Loucy (cell line): ENCODE data around the gene AUH.

Experiments
- H2AFZ ChIP-seq: fragments of 200-600 bp; sonication (generic); 2 replicates; pipeline ENCODE4 v1.6.0; 2016; ENCODE audit warnings: antibody characterized with exemption, mild to moderate bottlenecking, low read length, moderate library complexity
- H3F3A ChIP-seq: fragments of 200-600 bp; 2 replicates; pipeline ENCODE4 v1.6.0; 2016; ENCODE audit warnings: antibody characterized with exemption, low read depth, mild to moderate bottlenecking
- H3K27me3 ChIP-seq: fragments of 200-600 bp; sonication (generic); 2 replicates; pipeline ENCODE4 v1.6.1; 2014; ENCODE audit warnings: low read length, mild to moderate bottlenecking; ENCODE audit not compliant: insufficient read depth, poor library complexity, severe bottlenecking
- H3K36me3 ChIP-seq: fragments of 200-600 bp; sonication (generic); 2 replicates; pipeline ENCODE4 v1.6.1; 2016; ENCODE audit warnings: low read length; ENCODE audit not compliant: insufficient read depth
- H3K4me1 ChIP-seq: fragments of 200-600 bp; sonication (generic); 2 replicates; pipeline ENCODE4 v1.5.1; 2014; ENCODE audit warnings: low read length, mild to moderate bottlenecking; ENCODE audit not compliant: insufficient read depth, poor library complexity, severe bottlenecking
- H3K4me2 ChIP-seq: fragments of 200-600 bp; sonication (generic); 2 replicates; pipeline ENCODE4 v1.6.0; 2014; ENCODE audit warnings: antibody characterized with exemption, low read length, low read depth, mild to moderate bottlenecking; ENCODE audit not compliant: poor library complexity, severe bottlenecking
- H3K4me3 ChIP-seq: fragments of 200-600 bp; sonication (generic); 2 replicates; pipeline ENCODE4 v1.5.1; 2014; ENCODE audit warnings: low read length, mild to moderate bottlenecking, mixed read lengths; ENCODE audit not compliant: poor library complexity, severe bottlenecking
- H3K79me2 ChIP-seq: fragments of 200-600 bp; sonication (generic); 2 replicates; pipeline ENCODE4 v1.6.1; 2014; ENCODE audit warnings: low read length; ENCODE audit not compliant: insufficient read depth
- H3K9ac ChIP-seq: fragments of 200-600 bp; sonication (generic); 2 replicates; pipeline ENCODE4 v1.6.0; 2014; ENCODE audit warnings: mild to moderate bottlenecking, low read depth, low read length, moderate library complexity; ENCODE audit not compliant: poor library complexity, severe bottlenecking
- H3K9me2 ChIP-seq: fragments of 200-600 bp; sonication (generic); replicated peaks from 2 replicates; pipeline ENCODE4 v1.6.1; 2016; ENCODE audit warnings: low read depth, low read length, mixed read lengths
- H3K9me3 ChIP-seq: fragments of 200-600 bp; sonication (generic); 2 replicates; pipeline ENCODE4 v1.6.1; 2014; ENCODE audit warnings: mild to moderate bottlenecking, antibody characterized with exemption, low read length, low read depth; ENCODE audit not compliant: insufficient read depth
- H4K20me1 ChIP-seq: fragments of 200-600 bp; sonication (generic); 2 replicates; pipeline ENCODE4 v1.6.0; 2014; ENCODE audit warnings: antibody characterized with exemption, low read length, mild to moderate bottlenecking; ENCODE audit not compliant: insufficient read depth, poor library complexity, severe bottlenecking
- CTCF ChIP-seq: fragments of 200-600 bp; sonication (generic); conservative IDR thresholded peaks from 2 replicates; pipeline ENCODE4 v1.5.1; 2014; ENCODE audit warnings: mild to moderate bottlenecking, antibody characterized with exemption, low read length
- EZH2phosphoT487 ChIP-seq: fragments of 200-600 bp; IDR thresholded peaks from 2 replicates; pipeline ENCODE4 v1.6.1; 2018; ENCODE audit warnings: antibody characterized with exemption, mild to moderate bottlenecking, moderate library complexity, borderline replicate concordance

Gene AUH

GRCh38 chr9:91361291-91362050, at the start of gene AUH:
Gene AUH (minus strand): TSS chr9:91361918. CDS start chr9:91361889, 29 bp downstream.
- peaks cover 50% of the 10 kb centered on the region for H3K79me2 ChIP-seq
- H3F3A ChIP-seq: no peaks in the 10 kb centered on the region
- peak within 1 kb of the TSS; percentile 99 for H2AFZ ChIP-seq
- H3K9me3 ChIP-seq: peaks cover 5% of the 10 kb centered on the region; the same call in 1 of the 2 replicates
- H3K9me2 ChIP-seq: no peaks in the 10 kb centered on the region
- H3K9ac ChIP-seq: peak within 1 kb of the TSS; percentile 74
- no peaks in the 10 kb centered on the region for H3K27me3 ChIP-seq
- TF ChIP-seq CTCF: no peak
- no peak for TF ChIP-seq EZH2phosphoT487
- H4K20me1 ChIP-seq: peaks cover 37% of the 10 kb centered on the region
- no peaks in the 10 kb centered on the region for H3K36me3 ChIP-seq
- H3K4me2 ChIP-seq: peak within 1 kb of the TSS; percentile 91
- peaks cover 45% of the 10 kb centered on the region for H3K4me1 ChIP-seq
- peak within 1 kb of the TSS; percentile 84 for H3K4me3 ChIP-seq

GRCh38 chr9:91411096-91411771, 49.5 kb upstream of the AUH start:
- Histone ChIP-seq H3K9ac (peak overlapping the region; percentile 10), H4K20me1 (peaks cover 74% of the 10 kb centered on the region), H3K4me2 (peak overlapping the region; percentile 70), H3K36me3 (peaks cover 43% of the 10 kb centered on the region), H3K9me3 (no peaks in the 10 kb centered on the region), H3K79me2 (peaks cover 87% of the 10 kb centered on the region), H3K27me3 (no peaks in the 10 kb centered on the region), H3K9me2 (no peaks in the 10 kb centered on the region), H2AFZ (no peak overlapping the region), H3K4me1 (peaks cover 28% of the 10 kb centered on the region), H3F3A (no peaks in the 10 kb centered on the region), H3K4me3 (peak overlapping the region; percentile 43)
- TF ChIP-seq EZH2phosphoT487 (no peak), CTCF (no peak)

GRCh38 chr9:91410161-91410560, 48.4 kb upstream of the AUH start:
- Histone ChIP-seq H3K4me3 (no peak overlapping the region), H3K9me3 (no peaks in the 10 kb centered on the region), H2AFZ (no peak overlapping the region), H4K20me1 (peaks cover 66% of the 10 kb centered on the region), H3K79me2 (peaks cover 76% of the 10 kb centered on the region), H3K4me2 (no peak overlapping the region), H3K36me3 (peaks cover 43% of the 10 kb centered on the region), H3K27me3 (no peaks in the 10 kb centered on the region), H3K4me1 (peaks cover 25% of the 10 kb centered on the region), H3K9me2 (no peaks in the 10 kb centered on the region), H3K9ac (no peak overlapping the region), H3F3A (no peaks in the 10 kb centered on the region)
- no peak for TF ChIP-seq CTCF
